Lung (tissue), 12 donors: Measurements from ENCODE around the gene ADAD2. TPM values are rescaled to one million over a fixed set of nuclear protein-coding genes. Genes with fewer than 3 reads are reported as not detected.

Source experiments
- ATAC-seq: fragments of 200-7000 bp; cut with Tn5 transposase; one replicate; pipeline ENCODE4 v1.9.1; 2020; ENCODE audit warnings: moderate number of reproducible peaks; ENCODE audit not compliant: insufficient read depth, low FRiP score
- DNase-seq, 3 donors: peaks; one replicate each; pipeline ENCODE4 v3.0.0-alpha.2; 2013 to 2017
- H3K27ac ChIP-seq, 2 donors: one replicate each; pipeline ENCODE4 v1.5.1; 2013; ENCODE audit warnings: mild to moderate bottlenecking in 2 of 2, moderate library complexity in 2 of 2, control low read depth in 1 of 2, inconsistent platforms in 1 of 2, low read depth in 1 of 2, low read length in 1 of 2
- H3K27me3 ChIP-seq, 3 donors: one replicate each; pipeline ENCODE4 v1.5.1; 2013; ENCODE audit warnings: low read length in 2 of 3; ENCODE audit not compliant: control insufficient read depth in 3 of 3, insufficient read depth in 3 of 3
- H3K36me3 ChIP-seq, 4 donors: one replicate each; pipeline ENCODE4 v1.5.1; 2013; ENCODE audit warnings: low read length in 4 of 4, mild to moderate bottlenecking in 1 of 4, moderate library complexity in 1 of 4; ENCODE audit not compliant: control insufficient read depth in 4 of 4, insufficient read depth in 4 of 4
- H3K4me1 ChIP-seq, 5 donors: one replicate each; pipeline ENCODE4 v1.5.1; 2013; ENCODE audit warnings: low read length in 5 of 5, mild to moderate bottlenecking in 2 of 5, moderate library complexity in 1 of 5; ENCODE audit not compliant: control insufficient read depth in 5 of 5, insufficient read depth in 5 of 5
- H3K4me3 ChIP-seq: one replicate; pipeline ENCODE4 v1.5.1; 2013; ENCODE audit warnings: mild to moderate bottlenecking, control low read depth, moderate library complexity
- H3K9ac ChIP-seq, 2 donors: one replicate each; pipeline ENCODE4 v1.5.1; 2013; ENCODE audit warnings: low read length in 2 of 2, control low read depth in 1 of 2; ENCODE audit not compliant: insufficient read depth in 1 of 2
- H3K9me3 ChIP-seq, 4 donors: one replicate each; pipeline ENCODE4 v1.5.1; 2013; ENCODE audit warnings: low read length in 3 of 4, mild to moderate bottlenecking in 1 of 4, moderate library complexity in 1 of 4; ENCODE audit not compliant: control insufficient read depth in 4 of 4, insufficient read depth in 3 of 4
- WGBS, 2 donors: extraction: QIAGEN DNeasy Blood & Tissue Kit; methylation state at CpG; one replicate each; pipeline ENCODE4 v1.1.7; 2013; 5-methylcytosine and 5-hydroxymethylcytosine counted together
- polyA plus RNA-seq, 2 donors: library from polyadenylated mRNA; stranded (reverse); fragments of 200-250 nt; gene quantifications; one replicate each; pipeline ENCODE4 v1.2.1, GENCODE V29; 2013
- total RNA-seq, 2 donors: library from RNA; depleted of rRNA in 1 of 2; stranded (reverse); fragments of >200 nt in 1 of 2; gene quantifications; one replicate each; pipeline ENCODE4 v1.2.1, GENCODE V29; 2014 to 2021
- TF ChIP-seq, protein P1 (sequence below): IDR thresholded peaks from 2 replicates; pipeline ENCODE4 v1.5.1; 2012; ENCODE audit warnings: mild to moderate bottlenecking; ENCODE audit errors: control extremely low read depth, extremely low read depth
- donor health status: control.
- donor health status: control.
- donor health status: Bipolar disorder and iron deficiency.
- donor health status: healthy.
- donor health status: DM: yes; HTN: yes; CAD: no.

ADAD2 gene
- total and polyA plus RNA-seq, 4 donors = 0.06 to 0.83 (median 0.42) TPM

DNA sequence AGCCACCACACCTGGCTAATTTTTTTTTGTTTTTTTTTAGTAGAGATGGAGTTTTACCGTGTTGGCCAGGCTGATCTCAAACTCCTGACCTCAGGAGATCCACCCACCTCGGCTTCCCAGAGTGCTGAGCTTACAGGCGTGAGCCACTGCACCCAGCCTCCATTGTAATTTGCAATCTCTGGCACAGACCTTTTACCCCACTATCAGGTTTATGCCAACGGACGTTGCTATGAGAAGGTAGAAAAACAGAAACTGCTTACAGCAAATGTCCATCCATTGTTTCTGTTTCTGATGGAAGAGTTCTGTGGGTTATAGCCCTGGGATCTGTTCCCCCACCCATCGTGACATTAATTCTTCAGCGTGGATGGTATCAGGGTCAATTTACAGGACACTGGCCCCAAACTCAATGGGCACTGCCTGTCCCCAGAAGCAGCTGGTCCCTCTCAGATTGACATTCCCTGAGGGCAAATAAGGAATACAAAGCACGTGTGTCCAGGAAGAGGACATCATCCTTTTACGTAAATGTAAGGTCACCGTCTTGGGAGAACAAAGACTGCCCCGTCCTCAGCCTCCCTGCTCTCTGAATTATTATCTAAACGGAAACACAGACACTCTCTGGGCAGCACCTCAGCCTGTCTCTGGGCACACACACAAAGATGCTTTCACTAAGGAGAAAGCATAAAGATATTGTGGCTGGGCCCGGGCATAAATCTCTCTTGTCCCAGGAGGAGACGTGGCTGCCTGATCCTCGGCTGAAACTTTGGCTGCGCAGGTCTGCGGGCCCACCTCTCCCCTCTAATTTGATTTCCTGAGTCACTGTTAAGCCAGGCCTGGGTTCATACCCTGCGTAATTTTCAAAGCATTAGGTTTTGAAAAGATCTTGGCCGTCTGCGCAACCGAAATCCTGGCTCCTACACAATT is 43.6 kb downstream of the ADAD2 start:
- ATAC-seq (no peak), DNase-seq (no peak)
- TF ChIP-seq, protein P1, sequence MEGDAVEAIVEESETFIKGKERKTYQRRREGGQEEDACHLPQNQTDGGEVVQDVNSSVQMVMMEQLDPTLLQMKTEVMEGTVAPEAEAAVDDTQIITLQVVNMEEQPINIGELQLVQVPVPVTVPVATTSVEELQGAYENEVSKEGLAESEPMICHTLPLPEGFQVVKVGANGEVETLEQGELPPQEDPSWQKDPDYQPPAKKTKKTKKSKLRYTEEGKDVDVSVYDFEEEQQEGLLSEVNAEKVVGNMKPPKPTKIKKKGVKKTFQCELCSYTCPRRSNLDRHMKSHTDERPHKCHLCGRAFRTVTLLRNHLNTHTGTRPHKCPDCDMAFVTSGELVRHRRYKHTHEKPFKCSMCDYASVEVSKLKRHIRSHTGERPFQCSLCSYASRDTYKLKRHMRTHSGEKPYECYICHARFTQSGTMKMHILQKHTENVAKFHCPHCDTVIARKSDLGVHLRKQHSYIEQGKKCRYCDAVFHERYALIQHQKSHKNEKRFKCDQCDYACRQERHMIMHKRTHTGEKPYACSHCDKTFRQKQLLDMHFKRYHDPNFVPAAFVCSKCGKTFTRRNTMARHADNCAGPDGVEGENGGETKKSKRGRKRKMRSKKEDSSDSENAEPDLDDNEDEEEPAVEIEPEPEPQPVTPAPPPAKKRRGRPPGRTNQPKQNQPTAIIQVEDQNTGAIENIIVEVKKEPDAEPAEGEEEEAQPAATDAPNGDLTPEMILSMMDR = no peak
- H3K27ac ChIP-seq = no peak overlapping the region
- no peaks in the 10 kb centered on the region for H3K9me3 ChIP-seq
- 68 to 72% methylated on average over 21 of the region's 21 CpGs for WGBS, 2 donors
- peaks cover 0 to 17% (median 0%) of the 10 kb centered on the region in 3 donors for H3K27me3 ChIP-seq
- no peak overlapping the region for H3K4me3 ChIP-seq
- H3K36me3 ChIP-seq = no peaks in the 10 kb centered on the region
- no peaks in the 10 kb centered on the region for H3K4me1 ChIP-seq
- H3K9ac ChIP-seq = no peak overlapping the region

DNA sequence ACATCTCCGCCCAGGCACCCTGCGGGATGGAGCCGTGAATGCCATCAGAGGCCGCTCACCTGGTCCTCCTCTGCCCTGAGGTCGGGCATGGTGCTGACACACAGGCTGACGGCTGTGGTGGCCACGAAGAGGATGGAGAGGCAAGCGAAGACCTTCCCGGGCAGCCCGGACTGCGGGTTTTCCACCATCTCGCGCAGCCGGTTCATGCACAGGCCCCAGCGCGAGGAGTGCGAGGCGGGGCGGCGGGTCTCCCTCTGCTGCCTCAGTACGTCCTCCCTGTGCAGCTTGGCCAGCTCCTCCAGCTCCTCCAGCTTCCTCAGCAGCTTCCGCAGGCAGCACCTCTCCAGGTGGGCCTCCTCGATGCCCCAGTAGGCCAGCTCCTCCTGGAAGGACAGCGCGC is 45.7 kb downstream of the ADAD2 start:
- no peak overlapping the region for H3K9ac ChIP-seq
- TF ChIP-seq, protein P1 = no peak
- WGBS, 2 donors = 89 to 95% methylated on average over 25 of the region's 25 CpGs
- no peak overlapping the region for H3K4me3 ChIP-seq
- peaks cover 0 to 17% (median 0%) of the 10 kb centered on the region in 3 donors for H3K27me3 ChIP-seq
- ATAC-seq (no peak), DNase-seq (no peak)
- no peaks in the 10 kb centered on the region for H3K36me3 ChIP-seq
- peaks cover 0 to 3% (median 0%) of the 10 kb centered on the region in 4 donors for H3K9me3 ChIP-seq
- no peak overlapping the region for H3K27ac ChIP-seq
- H3K4me1 ChIP-seq = peaks cover 0 to 3% (median 0%) of the 10 kb centered on the region in 5 donors

DNA sequence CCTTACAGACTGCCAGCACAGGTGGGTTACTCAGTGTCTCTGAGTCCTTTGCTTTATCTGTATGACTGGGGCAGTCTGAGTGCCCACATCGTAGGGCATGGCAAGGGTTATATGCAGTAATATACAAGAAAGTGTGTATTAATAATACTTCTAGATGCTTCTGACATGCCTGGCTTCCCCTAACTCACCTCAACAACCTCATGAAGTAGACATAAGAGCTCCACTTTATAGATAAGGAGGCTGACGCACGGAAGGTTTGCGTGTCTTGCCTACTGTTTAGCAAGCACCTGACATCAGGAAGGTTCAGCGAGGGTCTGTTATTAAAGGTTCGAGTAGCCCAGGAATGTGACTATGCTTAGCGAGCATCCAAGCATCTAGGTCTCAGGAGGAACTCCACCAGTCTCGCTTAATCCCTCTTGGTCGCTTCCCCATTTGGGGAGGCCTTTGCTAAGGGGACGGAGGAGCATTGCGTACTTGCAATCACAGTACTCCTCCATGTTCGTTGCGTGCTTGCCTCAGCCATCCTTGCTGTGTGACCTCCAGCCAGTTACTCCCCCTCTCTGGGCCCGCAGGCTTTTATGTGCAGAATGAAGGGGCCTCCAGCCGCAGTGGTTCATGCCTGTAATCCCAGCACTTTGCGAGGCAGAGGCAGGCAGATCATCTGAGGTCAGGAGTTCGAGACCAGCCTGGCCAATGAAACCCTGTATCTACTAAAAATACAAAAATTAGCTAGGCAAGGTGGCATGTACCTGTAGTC is 47.2 kb downstream of the ADAD2 start:
- TF ChIP-seq, protein P1 = no peak
- ATAC-seq (peak; percentile 67), DNase-seq (peak; percentile 27 to 49 (median 37))
- no peak overlapping the region for H3K4me3 ChIP-seq
- WGBS, 2 donors = 70 to 84% methylated on average over 17 of the region's 17 CpGs
- no peaks in the 10 kb centered on the region for H3K36me3 ChIP-seq
- H3K27me3 ChIP-seq = peaks cover 0 to 10% (median 2%) of the 10 kb centered on the region in 3 donors
- H3K9ac ChIP-seq = no peak overlapping the region
- H3K9me3 ChIP-seq = peaks cover 0 to 5% (median 0%) of the 10 kb centered on the region in 4 donors
- no peak overlapping the region for H3K27ac ChIP-seq
- peaks cover 0 to 3% (median 0%) of the 10 kb centered on the region in 5 donors for H3K4me1 ChIP-seq
